Endothelial cell of umbilical vein (primary cell): ENCODE data around the gene ATP6V1B1.

Source experiments
- CTCF ChIP-seq, 2 donors: IDR thresholded peaks; 1 replicate in 1 of 2; 2 replicates in 1 of 2; pipeline ENCODE4 v1.5.1; 2011; ENCODE audit warnings: low read length in 2 of 2, mild to moderate bottlenecking in 2 of 2, moderate library complexity in 2 of 2, control low read depth in 1 of 2, inconsistent platforms in 1 of 2, low read depth in 1 of 2; ENCODE audit not compliant: insufficient read depth in 1 of 2; ENCODE audit errors: extremely low read depth in 1 of 2
- EZH2 ChIP-seq: IDR thresholded peaks from 2 replicates; pipeline ENCODE4 v1.6.1; 2012; ENCODE audit warnings: borderline replicate concordance, low read depth, mild to moderate bottlenecking, moderate library complexity, low read length, inconsistent platforms; ENCODE audit not compliant: severe bottlenecking
- JUN ChIP-seq: IDR thresholded peaks from 2 replicates; pipeline ENCODE4 v1.6.1; 2011; ENCODE audit warnings: borderline replicate concordance, low read depth; ENCODE audit not compliant: insufficient read length, insufficient read depth
- POLR2A ChIP-seq: IDR thresholded peaks from 2 replicates; pipeline ENCODE4 v1.6.1; 2012; ENCODE audit warnings: low read depth, mild to moderate bottlenecking, control low read depth, low read length
- POLR2AphosphoS5 ChIP-seq: IDR thresholded peaks from 2 replicates; pipeline ENCODE4 v1.6.1; 2012; ENCODE audit warnings: low read depth, mild to moderate bottlenecking, control low read depth, low read length, moderate library complexity; ENCODE audit not compliant: insufficient read depth

GRCh38 chr2:70938586-70938950, 2.9 kb downstream of the ATP6V1B1 start:
- TF ChIP-seq CTCF (IDR thresholded peaks at IDR 0.05; ENCODE audit: extremely low read depth in 1 of 2, insufficient read depth in 1 of 2, low read depth in 1 of 2, low read length in 2 of 2) = no peak
- no peak for TF ChIP-seq EZH2
- no peak for TF ChIP-seq POLR2AphosphoS5
- TF ChIP-seq POLR2A = no peak
- no peak for TF ChIP-seq JUN
